LNCaP clone FGC (cell line): ENCODE data around the gene TPPP2.

ENCODE experiments used
- DNase-seq: peaks from one replicate; pipeline ENCODE4 v3.0.0-alpha.2; 2011; ENCODE audit warnings: low read depth
- H3K4me3 ChIP-seq: 2 replicates; pipeline ENCODE4 v1.5.1; 2011; ENCODE audit warnings: mild to moderate bottlenecking, low read depth, low read length, control low read depth
- CTCF ChIP-seq: IDR thresholded peaks from 2 replicates; pipeline ENCODE4 v1.5.1; 2012; ENCODE audit warnings: mild to moderate bottlenecking; ENCODE audit not compliant: control insufficient read depth, insufficient read depth; ENCODE audit errors: extremely low read depth

Gene TPPP2

GRCh38 chr14:21054123-21054767, 24.2 kb downstream of the TPPP2 start:
- no peak for DNase-seq
- TF ChIP-seq CTCF, result no peak
- H3K4me3 ChIP-seq, result no peak overlapping the region

GRCh38 chr14:21054768-21055145, 24.7 kb downstream of the TPPP2 start:
- no peak for TF ChIP-seq CTCF
- DNase-seq, result no peak
- no peak overlapping the region for H3K4me3 ChIP-seq

- no peak for DNase-seq
- H3K4me3 ChIP-seq, result no peak overlapping the region
- no peak for TF ChIP-seq CTCF
Observed at GRCh38 chr14:21055432-21056117, 25.6 kb downstream of the TPPP2 start.

GRCh38 chr14:21056520-21057163, 26.6 kb downstream of the TPPP2 start:
- no peak overlapping the region for H3K4me3 ChIP-seq
- no peak for DNase-seq
- no peak for TF ChIP-seq CTCF

GRCh38 chr14:21057803-21058675, 28.0 kb downstream of the TPPP2 start, which contains the start of gene RNASE8:
RNASE8 (plus strand) TSS chr14:21057822; CDS start chr14:21057893, 71 bp downstream.
- DNase-seq, result no peak
- no peak within 1 kb of the TSS for H3K4me3 ChIP-seq
- no peak for TF ChIP-seq CTCF

- no peak overlapping the region for H3K4me3 ChIP-seq
- no peak for TF ChIP-seq CTCF
- no peak for DNase-seq
Observed at GRCh38 chr14:21058903-21059302, 28.9 kb downstream of the TPPP2 start.
